ENCODE results near the gene CNN1. TPM values are rescaled to one million over a fixed set of nuclear protein-coding genes. Genes with fewer than 3 reads are reported as not detected.
A peak's percentile ranks its signal among the peaks of the same experiment; 100 is the strongest.

Gene CNN1
- total and polyA plus RNA-seq, 4 donors = 16.5 to 34.9 (median 22.5) TPM

DNA sequence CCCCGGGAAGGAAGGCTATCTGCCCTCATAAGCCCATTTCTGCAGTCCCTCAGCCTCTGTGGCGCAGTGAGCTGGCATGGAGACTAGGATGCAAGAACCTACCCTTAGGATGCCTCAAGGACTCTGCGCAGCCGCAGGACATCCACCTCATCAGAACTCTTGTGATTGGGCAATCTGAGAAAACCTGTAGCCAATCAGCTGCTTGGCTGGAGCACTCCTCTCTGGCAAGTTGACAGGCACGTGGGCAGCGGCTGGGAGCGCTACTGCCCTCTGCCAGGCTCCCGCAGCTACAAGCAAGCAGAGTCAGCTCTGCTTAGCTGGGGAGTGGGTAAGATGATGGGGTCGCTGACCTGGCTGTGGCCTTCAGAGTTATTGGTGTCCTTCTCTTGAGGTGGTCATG, 8.2 kb upstream of the CNN1 start:
- H3K27me3 ChIP-seq (ENCODE audit: control insufficient read depth in 3 of 3, insufficient read depth in 3 of 3, low read length in 2 of 3) = no peaks in the 10 kb centered on the region
- ATAC-seq (ENCODE audit: insufficient read depth, low FRiP score) (no peak), DNase-seq (peak; percentile 79 to 85 (median 84))
- H3K36me3 ChIP-seq (ENCODE audit: control insufficient read depth in 4 of 4, insufficient read depth in 4 of 4, low read length in 4 of 4) = no peaks in the 10 kb centered on the region
- no peak overlapping the region for H3K9ac ChIP-seq (ENCODE audit: insufficient read depth in 1 of 2, low read length in 2 of 2)
- WGBS, 2 donors = 23 to 24% methylated on average over 9 of the region's 9 CpGs
- H3K9me3 ChIP-seq (ENCODE audit: control insufficient read depth in 4 of 4, insufficient read depth in 3 of 4, low read length in 3 of 4) = no peaks in the 10 kb centered on the region
- no peak overlapping the region for H3K4me3 ChIP-seq
- H3K27ac ChIP-seq (ENCODE audit: low read depth in 1 of 2, low read length in 1 of 2) = peak overlapping the region in 1 of 2 donors; percentile 46
- peaks cover 0 to 11% (median 5%) of the 10 kb centered on the region in 5 donors for H3K4me1 ChIP-seq (ENCODE audit: control insufficient read depth in 5 of 5, insufficient read depth in 5 of 5, low read length in 5 of 5)
- TF ChIP-seq, protein P1, sequence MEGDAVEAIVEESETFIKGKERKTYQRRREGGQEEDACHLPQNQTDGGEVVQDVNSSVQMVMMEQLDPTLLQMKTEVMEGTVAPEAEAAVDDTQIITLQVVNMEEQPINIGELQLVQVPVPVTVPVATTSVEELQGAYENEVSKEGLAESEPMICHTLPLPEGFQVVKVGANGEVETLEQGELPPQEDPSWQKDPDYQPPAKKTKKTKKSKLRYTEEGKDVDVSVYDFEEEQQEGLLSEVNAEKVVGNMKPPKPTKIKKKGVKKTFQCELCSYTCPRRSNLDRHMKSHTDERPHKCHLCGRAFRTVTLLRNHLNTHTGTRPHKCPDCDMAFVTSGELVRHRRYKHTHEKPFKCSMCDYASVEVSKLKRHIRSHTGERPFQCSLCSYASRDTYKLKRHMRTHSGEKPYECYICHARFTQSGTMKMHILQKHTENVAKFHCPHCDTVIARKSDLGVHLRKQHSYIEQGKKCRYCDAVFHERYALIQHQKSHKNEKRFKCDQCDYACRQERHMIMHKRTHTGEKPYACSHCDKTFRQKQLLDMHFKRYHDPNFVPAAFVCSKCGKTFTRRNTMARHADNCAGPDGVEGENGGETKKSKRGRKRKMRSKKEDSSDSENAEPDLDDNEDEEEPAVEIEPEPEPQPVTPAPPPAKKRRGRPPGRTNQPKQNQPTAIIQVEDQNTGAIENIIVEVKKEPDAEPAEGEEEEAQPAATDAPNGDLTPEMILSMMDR (IDR thresholded peaks at IDR 0.05; ENCODE audit: control extremely low read depth, extremely low read depth) = no peak

DNA sequence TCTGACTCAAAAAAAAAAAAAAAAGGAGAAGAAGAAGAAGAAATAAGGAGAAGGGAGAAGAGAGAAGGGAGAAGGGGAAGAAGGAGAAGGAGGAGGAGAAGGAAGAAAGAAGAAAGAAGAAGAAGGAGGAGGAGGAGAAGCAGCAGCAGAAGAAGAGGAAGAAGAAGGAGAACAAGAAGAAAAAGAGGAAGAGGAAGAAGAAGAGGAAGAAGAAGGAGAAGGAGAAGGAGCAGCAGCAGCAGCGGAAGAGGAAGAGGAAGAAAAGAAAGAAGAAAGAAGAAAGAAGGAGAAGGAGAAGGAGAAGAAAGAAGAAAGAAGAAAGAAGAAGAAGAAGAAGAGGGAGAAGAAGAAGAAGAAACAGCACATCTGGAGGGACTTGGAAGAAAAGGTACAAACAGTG, 4.1 kb upstream of the CNN1 start:
- Histone ChIP-seq H3K27ac (ENCODE audit: low read depth in 1 of 2, low read length in 1 of 2) (no peak overlapping the region), H3K9ac (ENCODE audit: insufficient read depth in 1 of 2, low read length in 2 of 2) (no peak overlapping the region), H3K9me3 (ENCODE audit: control insufficient read depth in 4 of 4, insufficient read depth in 3 of 4, low read length in 3 of 4) (no peaks in the 10 kb centered on the region), H3K4me1 (ENCODE audit: control insufficient read depth in 5 of 5, insufficient read depth in 5 of 5, low read length in 5 of 5) (peaks cover 0 to 13% (median 4%) of the 10 kb centered on the region in 5 donors), H3K36me3 (ENCODE audit: control insufficient read depth in 4 of 4, insufficient read depth in 4 of 4, low read length in 4 of 4) (no peaks in the 10 kb centered on the region), H3K27me3 (ENCODE audit: control insufficient read depth in 3 of 3, insufficient read depth in 3 of 3, low read length in 2 of 3) (peaks cover 0 to 6% (median 5%) of the 10 kb centered on the region in 3 donors), H3K4me3 (no peak overlapping the region)
- TF ChIP-seq, protein P1 (IDR thresholded peaks at IDR 0.05; ENCODE audit: control extremely low read depth, extremely low read depth) = no peak
- no peak for ATAC-seq (ENCODE audit: insufficient read depth, low FRiP score)
- no peak for DNase-seq
- 35 to 58% methylated on average over 1 of the region's 1 CpG for WGBS, 2 donors

DNA sequence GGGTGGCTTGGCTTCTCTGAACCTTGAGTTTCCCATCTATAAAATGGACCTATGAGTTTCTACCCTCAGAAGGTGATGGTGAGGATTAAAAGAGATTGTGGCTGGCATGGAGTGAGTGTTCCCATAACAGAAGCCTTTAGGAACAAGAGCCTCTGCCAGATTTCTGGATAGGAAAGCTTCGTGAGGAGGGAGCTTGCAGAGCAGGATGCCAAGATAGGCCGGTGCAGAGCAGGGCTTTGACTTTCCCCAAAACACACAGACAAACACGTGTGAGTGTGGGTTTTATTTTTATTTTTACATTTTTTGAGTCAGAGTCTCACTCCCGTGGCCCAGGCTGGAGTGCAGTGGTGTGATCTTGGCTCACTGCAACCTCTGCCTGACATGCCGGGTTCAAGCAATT, 3.7 kb upstream of the CNN1 start:
- WGBS, 2 donors = 66 to 71% methylated on average over 5 of the region's 5 CpGs
- peaks cover 0 to 8% (median 6%) of the 10 kb centered on the region in 3 donors for H3K27me3 ChIP-seq (ENCODE audit: control insufficient read depth in 3 of 3, insufficient read depth in 3 of 3, low read length in 2 of 3)
- H3K27ac ChIP-seq (ENCODE audit: low read depth in 1 of 2, low read length in 1 of 2) = peak overlapping the region in 1 of 2 donors; percentile 74
- no peaks in the 10 kb centered on the region for H3K36me3 ChIP-seq (ENCODE audit: control insufficient read depth in 4 of 4, insufficient read depth in 4 of 4, low read length in 4 of 4)
- ATAC-seq (ENCODE audit: insufficient read depth, low FRiP score) (no peak), DNase-seq (peak in 1 of 3 donors; percentile 26)
- H3K4me3 ChIP-seq = no peak overlapping the region
- TF ChIP-seq, protein P1 (IDR thresholded peaks at IDR 0.05; ENCODE audit: control extremely low read depth, extremely low read depth) = no peak
- H3K9me3 ChIP-seq (ENCODE audit: control insufficient read depth in 4 of 4, insufficient read depth in 3 of 4, low read length in 3 of 4) = no peaks in the 10 kb centered on the region
- H3K9ac ChIP-seq (ENCODE audit: insufficient read depth in 1 of 2, low read length in 2 of 2) = no peak overlapping the region
- peaks cover 0 to 13% (median 4%) of the 10 kb centered on the region in 5 donors for H3K4me1 ChIP-seq (ENCODE audit: control insufficient read depth in 5 of 5, insufficient read depth in 5 of 5, low read length in 5 of 5)

Measured in lung (tissue), 12 donors.